Subcutaneous adipose tissue (tissue), 4 donors: ENCODE data around the gene KLF6. TPM values are rescaled to one million over a fixed set of nuclear protein-coding genes. Genes with fewer than 3 reads are reported as not detected.

Experiments used
- total RNA-seq, 4 donors: library from RNA; depleted of rRNA; stranded (reverse); fragments of >200 nt; gene quantifications; one replicate each; pipeline ENCODE4 v1.1.0, GENCODE V29; 2016
- TF ChIP-seq, protein P1 (sequence below): fragments of 450-650 bp; IDR thresholded peaks from one replicate; pipeline ENCODE4 v1.5.1; 2016; ENCODE audit warnings: low read depth, mild to moderate bottlenecking, control low read depth, antibody characterized with exemption, moderate library complexity

The KLF6 gene
- total RNA-seq, 4 donors from 2014 or later = 108 to 205 (median 150) TPM

DNA sequence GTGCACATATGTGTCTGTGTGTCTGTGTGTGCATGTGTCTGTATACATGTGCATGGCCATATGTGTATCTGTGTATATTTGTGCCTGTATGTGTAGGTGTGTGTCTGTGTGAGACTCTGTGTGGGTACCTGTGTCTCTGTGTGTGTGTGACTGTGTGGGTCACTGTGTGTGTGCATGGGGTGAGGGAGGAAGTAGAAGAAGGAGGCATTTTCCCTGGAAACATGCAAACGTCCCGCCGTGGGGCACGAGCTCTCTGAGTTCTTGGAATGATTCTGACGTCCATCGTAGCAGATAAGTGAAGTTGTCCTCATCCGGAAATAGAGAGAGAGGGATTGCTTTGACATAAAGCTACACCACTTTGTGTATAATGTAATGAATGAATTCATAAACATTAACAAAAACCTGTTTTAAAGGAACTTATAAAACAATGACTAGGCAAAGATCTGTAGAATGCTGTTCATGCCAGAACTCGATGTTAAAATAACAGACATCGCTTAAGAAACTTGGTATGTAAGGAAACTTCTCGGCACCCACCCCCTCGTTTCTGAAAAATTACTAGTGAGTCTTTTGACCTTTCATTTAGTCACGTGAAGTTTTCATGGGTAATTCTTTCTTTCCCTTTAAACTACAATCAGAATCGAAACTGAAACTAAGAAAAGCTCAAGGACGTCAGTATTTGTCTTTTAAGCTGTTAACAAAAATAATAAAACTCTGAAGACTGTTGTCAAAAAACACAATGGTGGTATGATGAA is 43.6 kb upstream of the KLF6 start:
- TF ChIP-seq, protein P1, sequence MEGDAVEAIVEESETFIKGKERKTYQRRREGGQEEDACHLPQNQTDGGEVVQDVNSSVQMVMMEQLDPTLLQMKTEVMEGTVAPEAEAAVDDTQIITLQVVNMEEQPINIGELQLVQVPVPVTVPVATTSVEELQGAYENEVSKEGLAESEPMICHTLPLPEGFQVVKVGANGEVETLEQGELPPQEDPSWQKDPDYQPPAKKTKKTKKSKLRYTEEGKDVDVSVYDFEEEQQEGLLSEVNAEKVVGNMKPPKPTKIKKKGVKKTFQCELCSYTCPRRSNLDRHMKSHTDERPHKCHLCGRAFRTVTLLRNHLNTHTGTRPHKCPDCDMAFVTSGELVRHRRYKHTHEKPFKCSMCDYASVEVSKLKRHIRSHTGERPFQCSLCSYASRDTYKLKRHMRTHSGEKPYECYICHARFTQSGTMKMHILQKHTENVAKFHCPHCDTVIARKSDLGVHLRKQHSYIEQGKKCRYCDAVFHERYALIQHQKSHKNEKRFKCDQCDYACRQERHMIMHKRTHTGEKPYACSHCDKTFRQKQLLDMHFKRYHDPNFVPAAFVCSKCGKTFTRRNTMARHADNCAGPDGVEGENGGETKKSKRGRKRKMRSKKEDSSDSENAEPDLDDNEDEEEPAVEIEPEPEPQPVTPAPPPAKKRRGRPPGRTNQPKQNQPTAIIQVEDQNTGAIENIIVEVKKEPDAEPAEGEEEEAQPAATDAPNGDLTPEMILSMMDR = no peak

DNA sequence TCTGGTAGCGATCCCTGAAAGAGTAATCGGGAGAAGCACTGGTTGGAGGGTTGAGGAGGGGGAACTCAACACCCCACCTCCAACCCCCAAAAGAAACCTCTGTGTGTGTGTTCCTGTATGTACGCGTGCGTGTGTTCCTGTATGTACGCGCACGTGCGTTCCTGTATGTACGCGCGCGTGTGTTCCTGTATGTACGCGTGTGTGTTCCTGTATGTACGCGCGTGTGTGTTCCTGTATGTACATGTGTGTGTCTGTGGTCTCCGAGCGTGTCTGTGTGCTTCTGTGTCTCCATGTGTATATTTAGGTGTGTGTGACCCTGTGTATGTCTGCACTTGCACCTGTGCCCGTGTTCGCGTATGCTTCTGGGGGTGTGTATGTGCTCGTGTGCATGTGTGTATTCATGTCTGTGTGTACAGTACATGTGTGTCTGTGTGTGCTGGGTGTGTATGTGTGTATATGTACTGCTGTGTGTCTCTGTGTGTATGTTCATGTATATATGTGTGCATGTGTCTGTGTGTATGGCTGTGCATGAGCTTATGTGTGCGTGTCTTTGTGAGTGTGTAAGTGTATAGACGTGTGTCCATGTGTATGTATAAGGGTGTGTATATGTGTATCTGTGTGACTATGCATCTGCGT is 42.9 kb upstream of the KLF6 start:
- TF ChIP-seq, protein P1 = no peak

DNA sequence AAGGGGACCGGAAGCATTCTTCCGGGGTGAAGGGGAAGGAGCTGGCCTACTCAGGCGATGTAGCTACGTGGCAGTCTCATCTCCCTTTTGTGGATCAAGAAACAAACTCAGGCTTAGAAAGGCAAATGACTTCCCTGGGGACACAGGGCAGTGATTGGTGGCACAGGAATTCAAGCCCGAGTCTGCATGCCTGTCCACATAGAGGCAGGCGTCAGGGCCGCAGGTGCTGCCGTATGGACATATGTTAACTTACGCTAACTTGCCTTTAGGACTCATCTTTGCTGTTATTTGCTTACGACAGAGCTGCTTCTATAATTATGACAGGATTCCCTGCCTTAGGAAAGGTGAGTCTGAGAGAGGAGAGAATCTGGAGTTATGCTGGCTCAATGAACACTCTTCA is 42.3 kb upstream of the KLF6 start:
- TF ChIP-seq, protein P1 = no peak

DNA sequence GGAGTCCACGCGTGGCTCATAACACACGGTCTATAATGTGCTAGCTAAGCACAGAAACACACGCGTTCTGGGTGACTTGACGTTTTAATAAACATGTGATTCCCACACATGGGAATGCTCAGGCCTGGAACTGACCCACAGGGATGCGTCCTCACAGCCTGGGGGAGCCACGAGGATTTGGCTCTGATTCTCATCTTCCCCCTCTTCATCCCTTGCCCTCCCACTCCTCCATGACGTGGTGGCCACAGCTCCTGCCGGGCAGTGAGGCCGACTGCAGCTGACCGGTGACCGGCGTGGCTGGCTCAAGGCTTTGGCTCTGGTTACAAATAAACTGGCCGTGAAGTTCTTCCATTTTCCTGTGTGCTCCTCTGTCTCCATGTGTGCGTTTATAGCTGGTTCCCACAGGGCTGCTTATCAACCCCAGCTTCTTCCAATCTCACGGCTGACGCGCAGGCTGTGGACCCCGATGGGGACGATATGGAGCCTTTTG is 40.9 kb upstream of the KLF6 start:
- TF ChIP-seq, protein P1 = no peak

DNA sequence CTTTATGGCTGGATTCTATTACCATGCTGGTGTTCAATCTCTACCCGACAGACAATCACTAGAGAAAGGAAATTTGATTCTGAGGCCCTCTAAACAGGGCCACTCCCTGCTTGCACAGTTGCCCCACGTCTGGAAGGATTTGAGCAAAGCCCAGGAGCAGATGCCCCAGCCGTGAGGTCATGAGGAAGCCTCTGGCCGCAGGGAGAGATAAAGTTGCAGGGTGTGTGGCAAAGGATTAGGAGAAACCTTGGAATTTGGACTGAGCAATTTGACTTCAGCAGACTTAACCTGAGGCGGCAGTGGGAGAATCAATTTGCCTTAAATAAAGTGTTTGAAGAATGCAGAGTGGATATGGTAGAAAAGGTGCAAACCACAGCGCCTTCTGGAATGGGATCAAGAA is 40.2 kb upstream of the KLF6 start:
- TF ChIP-seq, protein P1 = no peak

DNA sequence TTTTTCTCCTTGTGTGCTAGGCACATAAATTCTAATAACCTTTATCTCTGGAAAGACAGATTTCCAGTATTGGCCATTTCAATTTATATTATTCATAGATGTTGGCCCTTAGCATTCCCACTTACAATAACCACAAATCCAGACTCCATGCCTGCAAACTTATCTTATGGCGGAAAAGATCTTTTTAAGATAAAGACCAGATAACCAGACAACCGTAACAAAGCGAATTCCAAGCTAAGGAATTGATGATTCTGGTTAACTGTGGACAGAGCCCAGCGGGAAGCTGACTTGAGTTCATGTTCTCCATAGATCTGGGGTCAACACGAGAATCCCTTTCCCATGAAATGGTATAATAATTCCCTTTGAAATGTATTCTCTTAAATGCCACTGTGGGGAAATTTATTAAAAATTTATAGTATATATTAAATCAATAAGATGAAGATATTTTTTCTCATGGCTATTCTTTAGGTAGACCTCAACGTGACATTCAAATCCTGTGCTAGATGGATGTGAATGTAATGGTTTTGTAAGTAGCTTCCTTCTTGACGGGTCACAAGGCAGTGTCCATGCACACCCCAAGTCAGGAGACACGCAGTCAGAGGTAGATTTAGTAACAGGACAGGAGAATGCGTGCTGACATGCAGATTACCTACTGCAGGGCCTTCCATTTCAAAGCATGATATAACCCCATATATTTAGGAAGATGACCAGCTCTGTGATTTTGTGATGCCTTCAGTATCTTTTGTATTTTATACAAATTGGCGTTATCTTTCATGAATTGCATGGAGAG is 37.7 kb upstream of the KLF6 start:
- TF ChIP-seq, protein P1 = no peak

DNA sequence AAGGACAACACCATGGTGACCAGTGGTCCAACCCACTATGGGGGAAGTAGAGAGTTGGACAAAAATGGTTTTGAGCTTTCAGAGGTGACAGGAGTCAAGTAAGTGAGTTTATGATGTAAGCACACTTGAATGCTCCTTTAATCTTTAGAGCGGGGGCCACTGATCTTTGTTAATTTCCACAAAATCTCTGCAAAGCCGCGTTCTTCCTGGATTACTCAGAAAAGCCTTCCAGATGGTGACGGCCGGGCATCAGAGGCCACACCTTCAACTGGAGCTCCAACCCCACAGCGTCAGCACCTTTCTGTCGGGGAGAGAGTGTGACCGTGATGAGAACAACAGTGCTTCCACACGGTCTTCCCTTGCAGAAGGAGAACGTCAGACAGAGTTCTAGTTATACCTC is 35.2 kb upstream of the KLF6 start:
- TF ChIP-seq, protein P1 = no peak
